Activated T-helper 9 cell treated with anti-CD3 and anti-CD28 coated beads, Interleukin-2, amount 50 U/mL, for 16 hours (primary cell): ENCODE results near the gene MAD1L1.

Experiments
- DNase-seq: peaks from one replicate; pipeline ENCODE4 v3.0.0-alpha.2; 2020; ENCODE audit warnings: low read depth

MAD1L1 gene

GRCh38 chr7:1926908-1927306 lies 305.8 kb downstream of the MAD1L1 start:
- DNase-seq, result no peak

DNA sequence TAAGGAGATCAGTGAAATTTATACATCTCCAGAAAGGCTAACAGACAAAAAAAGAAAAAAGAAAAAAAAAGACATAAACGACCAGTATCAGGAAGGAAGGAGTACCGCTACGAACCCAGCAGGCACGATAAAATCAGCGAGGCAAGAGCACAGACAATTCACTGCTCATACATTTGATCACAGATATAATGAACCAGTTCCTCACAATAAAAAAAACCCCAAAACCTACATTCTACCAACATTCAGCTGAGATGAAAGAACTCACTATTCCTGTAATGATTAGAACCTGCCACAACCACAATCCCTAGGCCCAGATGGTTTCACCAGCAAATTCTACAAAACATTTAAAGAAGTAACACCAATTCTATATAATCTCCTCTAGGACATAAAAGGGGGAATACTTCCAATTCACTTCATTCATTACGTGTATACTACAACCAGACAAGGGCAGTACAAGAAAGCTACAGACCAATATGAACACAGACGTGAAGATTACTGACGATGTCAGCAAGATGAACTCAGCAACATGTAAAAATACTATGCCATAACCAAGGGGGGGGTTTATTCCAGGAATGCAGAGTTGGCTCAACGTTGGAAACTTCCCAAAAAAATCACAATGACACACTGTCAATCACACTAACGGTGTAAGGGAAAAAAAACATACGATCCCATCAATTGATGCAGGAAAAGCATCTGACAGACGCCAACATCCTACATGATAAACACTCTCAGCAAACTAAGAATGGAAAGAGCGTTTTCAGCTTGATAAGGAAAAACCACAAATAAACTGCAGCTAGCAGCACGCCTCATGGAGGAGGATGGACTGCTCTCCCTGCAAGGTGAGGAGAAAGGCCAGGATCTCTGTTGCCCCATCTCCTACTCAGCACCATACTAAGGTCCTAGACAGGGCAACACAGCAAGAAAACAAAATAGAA lies 306.5 kb downstream of the MAD1L1 start:
- no peak for DNase-seq

DNA sequence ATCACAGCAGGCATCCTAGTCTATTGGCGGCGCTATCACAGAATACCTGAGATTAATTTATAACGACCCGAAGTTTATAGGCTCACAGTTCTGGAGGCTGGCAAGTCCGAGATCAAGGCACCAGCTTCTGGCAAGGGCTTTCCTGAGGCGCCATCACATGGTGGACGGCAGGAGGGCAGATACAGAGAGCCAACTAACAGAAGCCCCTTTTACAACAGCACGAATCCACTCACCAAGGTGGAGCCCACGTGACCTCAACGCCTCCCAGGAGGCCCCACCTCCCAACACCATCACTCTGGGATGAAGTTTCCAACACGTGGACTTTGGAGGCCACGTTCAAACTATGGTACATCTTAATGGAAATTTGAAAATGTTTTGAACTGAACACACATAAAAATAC lies 307.4 kb downstream of the MAD1L1 start:
- no peak for DNase-seq

- no peak for DNase-seq
These were observed 308.4 kb downstream of the MAD1L1 start for GRCh38 chr7:1924258-1924817.

GRCh38 chr7:1923409-1924257 lies 309.1 kb downstream of the MAD1L1 start:
- DNase-seq, result no peak

DNA sequence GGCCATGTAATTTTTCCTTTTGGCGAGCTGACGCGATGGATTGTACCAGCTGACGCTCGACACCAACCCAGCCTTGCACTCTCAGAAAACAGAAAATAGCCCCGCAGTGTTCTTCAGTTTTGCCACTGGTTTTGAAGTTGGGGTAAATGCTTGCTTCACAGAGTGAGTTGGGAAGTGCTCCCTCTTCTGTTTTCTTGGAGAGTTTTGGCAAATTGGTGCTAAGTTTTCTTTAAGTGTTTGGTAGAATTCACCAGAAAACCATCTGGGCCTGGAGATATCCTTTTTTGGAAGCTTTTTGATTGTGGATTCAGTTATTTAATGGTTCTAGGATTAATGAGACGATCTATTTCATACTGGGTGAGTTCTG lies 309.9 kb downstream of the MAD1L1 start:
- DNase-seq, result no peak

GRCh38 chr7:1922071-1922869 lies 310.5 kb downstream of the MAD1L1 start:
- peak; percentile 36 for DNase-seq

- no peak for DNase-seq
These were observed 311.9 kb downstream of the MAD1L1 start for GRCh38 chr7:1920881-1921280.

DNA sequence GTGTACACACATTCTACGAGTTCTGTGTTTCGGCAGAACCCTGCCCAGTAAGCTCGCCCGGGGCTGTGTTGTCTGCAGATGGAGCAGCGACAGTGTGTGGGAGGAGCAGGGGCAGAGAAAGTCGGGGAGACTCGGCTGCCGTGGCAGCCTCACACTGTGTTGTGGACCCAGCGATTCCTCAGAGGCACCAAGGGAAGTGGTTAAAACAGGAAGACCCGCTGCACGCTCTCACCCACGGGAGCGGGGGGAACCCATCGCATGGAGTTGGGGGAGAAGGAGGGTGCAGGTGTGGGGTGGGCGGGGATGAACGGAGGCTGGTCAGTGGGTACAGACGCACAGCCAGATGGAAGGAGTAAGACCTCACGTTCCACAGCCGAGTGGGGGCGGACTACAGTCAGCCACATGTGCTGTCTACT lies 312.5 kb downstream of the MAD1L1 start:
- DNase-seq, result peak; percentile 17

DNA sequence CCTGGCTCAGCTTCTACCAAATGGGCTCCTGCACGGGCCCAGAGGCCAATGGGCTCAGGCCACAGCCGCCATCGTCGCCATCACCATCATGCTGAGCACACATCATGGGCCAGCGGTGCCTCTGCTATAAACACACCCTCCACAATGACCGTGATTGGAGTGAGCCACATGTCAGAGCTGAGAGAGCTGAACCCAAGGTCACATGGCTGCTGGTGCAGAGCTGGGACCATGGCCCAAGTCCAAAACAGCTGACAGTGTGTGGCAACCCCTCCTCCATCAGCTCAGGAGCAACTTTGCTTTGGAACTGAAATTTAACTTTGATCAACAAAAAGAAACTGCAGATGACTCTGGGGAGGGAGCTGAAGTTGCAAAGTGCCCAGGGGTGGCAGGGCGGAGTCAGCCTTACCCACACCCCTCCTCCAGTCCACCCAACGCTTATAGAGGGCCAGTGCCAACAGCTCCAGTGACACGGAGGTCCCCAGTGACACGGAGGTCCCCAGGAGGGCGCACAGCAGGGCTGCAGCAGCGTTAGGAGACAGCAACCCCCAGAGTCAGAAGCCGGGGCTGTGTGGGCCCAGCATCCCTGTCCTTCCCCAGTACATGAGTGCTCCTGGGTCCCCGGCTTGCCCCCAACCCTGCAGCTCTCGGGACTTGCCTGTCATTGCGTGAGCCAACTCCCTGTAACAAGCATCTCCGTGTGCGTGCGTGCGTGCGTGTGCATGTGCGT lies 313.0 kb downstream of the MAD1L1 start:
- DNase-seq, result no peak

GRCh38 chr7:1918881-1919525 lies 313.7 kb downstream of the MAD1L1 start:
- DNase-seq, result no peak

- no peak for DNase-seq
These were observed 314.6 kb downstream of the MAD1L1 start for GRCh38 chr7:1918063-1918645.

DNA sequence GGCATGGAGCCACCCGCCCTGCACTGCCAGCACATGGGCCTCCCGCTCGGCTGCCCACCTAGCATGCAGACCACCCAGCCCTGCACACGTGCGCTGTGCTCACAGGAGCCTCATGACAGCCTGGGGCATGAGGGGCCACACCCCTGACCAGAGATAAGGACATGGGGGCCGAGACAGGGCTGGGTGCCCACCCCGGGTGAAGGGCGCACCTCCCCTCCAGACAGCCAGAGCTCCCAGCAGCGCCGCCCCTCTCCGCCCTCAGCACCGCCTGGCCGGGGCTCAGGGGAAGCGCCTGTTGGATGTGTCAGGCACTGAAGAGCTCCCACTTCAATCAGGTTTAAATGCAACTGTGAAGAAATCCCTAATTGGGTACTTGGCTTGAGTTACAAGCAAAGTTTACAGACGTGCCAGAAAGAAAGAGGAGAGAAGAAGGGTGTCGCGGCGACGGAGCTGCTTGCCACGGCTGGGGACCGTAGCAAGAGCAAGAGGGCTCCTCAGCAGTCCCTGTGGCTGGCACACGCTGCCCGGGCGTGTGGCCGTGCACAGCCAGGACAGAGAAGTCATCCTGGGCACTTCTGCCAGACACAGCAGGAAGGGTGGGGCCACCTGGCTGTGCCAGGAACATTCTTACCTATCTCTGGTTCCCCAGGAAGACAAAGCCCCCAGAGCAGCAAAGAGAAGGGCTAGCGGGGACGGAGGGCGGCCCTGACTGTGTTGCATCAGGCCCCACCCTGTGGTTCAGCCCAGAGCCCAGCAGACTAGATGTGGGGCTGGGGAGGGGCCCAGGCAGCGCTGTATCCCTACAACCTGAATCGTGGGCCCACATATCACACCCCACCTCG lies 315.3 kb downstream of the MAD1L1 start:
- no peak for DNase-seq

- no peak for DNase-seq
These were observed 316.2 kb downstream of the MAD1L1 start for GRCh38 chr7:1916601-1916970.

- DNase-seq, result no peak
These were observed 316.7 kb downstream of the MAD1L1 start for GRCh38 chr7:1915956-1916600.

GRCh38 chr7:1915326-1915725 lies 317.4 kb downstream of the MAD1L1 start:
- no peak for DNase-seq

DNA sequence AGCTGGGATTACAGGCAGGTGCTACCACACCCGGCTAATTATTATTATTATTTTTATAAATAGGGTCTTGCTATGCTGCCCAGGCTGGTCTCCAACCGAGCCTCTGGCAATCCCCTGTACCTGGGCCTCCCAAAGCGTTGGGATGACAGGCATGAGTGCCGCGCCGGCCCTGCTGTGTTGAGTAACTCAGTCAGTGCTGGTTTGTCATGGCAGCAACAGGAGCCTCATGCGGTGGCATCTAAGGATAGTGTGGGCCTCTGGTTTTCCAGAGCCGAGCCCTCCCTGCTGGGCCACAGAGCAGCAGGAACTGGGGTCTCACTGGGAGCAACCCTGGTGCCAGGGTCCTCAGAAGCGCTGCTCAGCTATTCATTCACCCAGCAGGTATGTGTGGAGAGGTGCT lies 318.0 kb downstream of the MAD1L1 start:
- DNase-seq, result no peak

GRCh38 chr7:1914321-1914720 lies 318.4 kb downstream of the MAD1L1 start:
- DNase-seq, result no peak
